Natural killer cell (primary cell): ENCODE measurements around the gene ZNF521. TPM values are rescaled to one million over a fixed set of nuclear protein-coding genes. Genes with fewer than 3 reads are reported as not detected.

Experiments
- ATAC-seq, 3 donors: fragments of 150-1000 bp in 2 of 3; fragments of 200-7000 bp in 1 of 3; cut with Tn5 transposase; 1 replicate in 1 of 3; 2 replicates in 2 of 3; pipeline ENCODE4 v1.10.0; 2021; ENCODE audit warnings: mild to moderate bottlenecking in 2 of 3, moderate library complexity in 2 of 3
- DNase-seq, 2 donors: peaks; one replicate each; pipeline versions ENCODE4 v3.0.0 to v3.0.0-alpha.2; 2013 to 2021; ENCODE audit warnings: mixed read lengths in 1 of 2
- H3K27ac ChIP-seq: one replicate; pipeline ENCODE4 v1.5.1; 2013; ENCODE audit warnings: mild to moderate bottlenecking, low read length
- H3K27me3 ChIP-seq: one replicate; pipeline ENCODE4 v1.6.1; 2013; ENCODE audit warnings: low read length; ENCODE audit not compliant: control insufficient read depth, insufficient read depth
- H3K36me3 ChIP-seq: one replicate; pipeline ENCODE4 v1.6.1; 2013; ENCODE audit warnings: low read length; ENCODE audit not compliant: control insufficient read depth, insufficient read depth
- H3K4me1 ChIP-seq: one replicate; pipeline ENCODE4 v1.6.1; 2013; ENCODE audit warnings: low read length; ENCODE audit not compliant: control insufficient read depth, insufficient read depth
- H3K4me3 ChIP-seq: one replicate; pipeline ENCODE4 v1.5.1; 2013; ENCODE audit warnings: low read length
- H3K9me3 ChIP-seq: one replicate; pipeline ENCODE4 v1.6.1; 2013; ENCODE audit warnings: low read length; ENCODE audit not compliant: control insufficient read depth, insufficient read depth
- H3K27ac Mint-ChIP-seq, 2 donors: one replicate each; pipeline ENCODE4 v1.8.0; 2022; ENCODE audit warnings: mild to moderate bottlenecking in 2 of 2, mixed read lengths in 2 of 2, moderate library complexity in 1 of 2
- H3K27me3 Mint-ChIP-seq, 2 donors: one replicate each; pipeline ENCODE4 v1.8.0; 2022; ENCODE audit warnings: low read depth in 2 of 2, mixed read lengths in 2 of 2
- H3K36me3 Mint-ChIP-seq: one replicate; pipeline ENCODE4 v1.8.0; 2022; ENCODE audit warnings: mixed read lengths
- H3K4me1 Mint-ChIP-seq, 2 donors: one replicate each; pipeline ENCODE4 v1.8.0; 2022; ENCODE audit warnings: mixed read lengths in 2 of 2
- H3K4me3 Mint-ChIP-seq: one replicate; pipeline ENCODE4 v1.8.0; 2022; ENCODE audit warnings: mild to moderate bottlenecking, moderate library complexity, mixed read lengths
- H3K9me3 Mint-ChIP-seq, 2 donors: one replicate each; pipeline ENCODE4 v1.8.0; 2022; ENCODE audit warnings: mixed read lengths in 2 of 2
- WGBS: methylation state at CpG from one replicate; pipeline ENCODE4 v1.1.7; 2013; ENCODE audit warnings: missing lambda C conversion rate; ENCODE audit not compliant: insufficient coverage; 5-methylcytosine and 5-hydroxymethylcytosine counted together
- intact Hi-C: fragments of 100-400 bp; cut with micrococcal nuclease; formaldehyde crosslinking; loops from one replicate; pipeline ENCODE4 v1.14.2; 2022
- total RNA-seq, 4 donors: library from RNA; stranded (reverse); fragments of 120-200 nt in 1 of 4; gene quantifications; one replicate each; pipeline versions ENCODE4 v1.2.3 to v1.2.4, GENCODE V29; 2013 to 2022
- TF ChIP-seq, protein P1 (sequence below): fragments of 200-600 bp; IDR thresholded peaks from one replicate; pipeline ENCODE4 v1.8.0; 2022; ENCODE audit warnings: antibody characterized with exemption

Gene ZNF521
- total RNA-seq, 3 donors from 2014 or later (not counting 1 experiment from before 2014, with no cell fraction given), result 0.19 to 3.5 (median 0.54) TPM

DNA sequence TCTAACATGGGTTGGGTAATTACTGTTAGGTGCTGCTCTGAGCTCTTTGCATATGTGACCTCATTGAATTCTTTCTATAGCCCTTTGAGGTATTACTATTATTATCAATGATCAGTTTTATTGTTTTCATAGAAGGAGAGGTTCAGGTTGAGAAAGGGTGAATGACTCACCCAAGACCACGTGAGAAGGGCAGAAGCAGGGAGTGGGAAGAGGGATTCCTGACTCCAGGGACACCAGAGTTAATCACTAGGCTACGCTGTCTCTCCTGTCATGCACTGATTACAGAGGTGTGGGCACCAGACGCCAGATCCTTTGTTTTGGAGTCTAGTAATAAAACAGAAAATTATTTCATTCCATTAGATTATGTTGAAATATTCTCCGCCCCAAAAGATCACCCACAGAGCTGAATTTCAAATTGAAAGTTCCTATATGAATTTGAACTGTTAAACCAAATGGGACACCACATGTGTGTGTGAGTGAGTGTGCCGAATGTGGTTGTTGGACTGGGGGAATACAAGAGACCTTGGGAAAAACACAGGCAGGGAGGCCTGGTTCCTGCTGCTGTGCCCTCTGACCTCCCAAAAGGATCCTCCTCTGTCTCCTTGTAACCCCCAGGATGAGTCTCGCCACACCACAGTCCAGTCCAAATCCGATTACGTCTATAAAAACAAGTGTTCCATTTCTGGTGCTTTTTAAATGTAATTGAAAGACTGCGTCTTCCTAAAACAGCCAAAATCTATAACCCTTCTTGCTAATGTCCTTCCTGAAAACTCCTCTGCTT lies 215.4 kb downstream of the ZNF521 start:
- Mint-ChIP-seq H3K36me3 (no peaks in the 10 kb centered on the region), H3K4me1 (peaks cover 0 to 4% of the 10 kb centered on the region in 2 donors), H3K27ac (no peak overlapping the region), H3K4me3 (no peak overlapping the region), H3K9me3 (no peaks in the 10 kb centered on the region), H3K27me3 (no peaks in the 10 kb centered on the region)
- Histone ChIP-seq H3K27me3 (no peaks in the 10 kb centered on the region), H3K9me3 (no peaks in the 10 kb centered on the region), H3K36me3 (no peaks in the 10 kb centered on the region), H3K4me1 (no peaks in the 10 kb centered on the region), H3K4me3 (no peak overlapping the region), H3K27ac (no peak overlapping the region)
- intact Hi-C loops, result no loop called here
- WGBS, result 90% methylated on average over 8 of the region's 9 CpGs
- ATAC-seq (no peak), DNase-seq (no peak)
- TF ChIP-seq, protein P1, sequence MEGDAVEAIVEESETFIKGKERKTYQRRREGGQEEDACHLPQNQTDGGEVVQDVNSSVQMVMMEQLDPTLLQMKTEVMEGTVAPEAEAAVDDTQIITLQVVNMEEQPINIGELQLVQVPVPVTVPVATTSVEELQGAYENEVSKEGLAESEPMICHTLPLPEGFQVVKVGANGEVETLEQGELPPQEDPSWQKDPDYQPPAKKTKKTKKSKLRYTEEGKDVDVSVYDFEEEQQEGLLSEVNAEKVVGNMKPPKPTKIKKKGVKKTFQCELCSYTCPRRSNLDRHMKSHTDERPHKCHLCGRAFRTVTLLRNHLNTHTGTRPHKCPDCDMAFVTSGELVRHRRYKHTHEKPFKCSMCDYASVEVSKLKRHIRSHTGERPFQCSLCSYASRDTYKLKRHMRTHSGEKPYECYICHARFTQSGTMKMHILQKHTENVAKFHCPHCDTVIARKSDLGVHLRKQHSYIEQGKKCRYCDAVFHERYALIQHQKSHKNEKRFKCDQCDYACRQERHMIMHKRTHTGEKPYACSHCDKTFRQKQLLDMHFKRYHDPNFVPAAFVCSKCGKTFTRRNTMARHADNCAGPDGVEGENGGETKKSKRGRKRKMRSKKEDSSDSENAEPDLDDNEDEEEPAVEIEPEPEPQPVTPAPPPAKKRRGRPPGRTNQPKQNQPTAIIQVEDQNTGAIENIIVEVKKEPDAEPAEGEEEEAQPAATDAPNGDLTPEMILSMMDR, result no peak

DNA sequence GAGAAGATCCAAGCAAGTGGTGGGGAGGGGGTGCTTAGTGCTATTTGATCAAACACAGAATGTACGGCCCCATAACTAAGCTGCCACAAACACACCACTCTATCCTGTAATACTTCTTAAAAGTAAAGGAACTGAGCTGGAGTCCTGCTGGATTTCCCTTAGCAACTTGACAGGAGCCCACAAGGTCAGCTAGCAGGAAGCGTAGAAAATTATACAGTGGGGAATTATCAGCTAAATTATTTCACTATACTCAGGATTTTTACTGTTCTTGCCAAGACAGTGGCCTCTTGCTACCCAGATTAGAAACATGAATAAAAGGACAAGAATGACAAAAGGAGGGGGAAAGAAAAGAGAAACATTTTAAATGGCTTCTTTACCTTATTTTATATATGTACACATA lies 217.1 kb downstream of the ZNF521 start:
- Histone ChIP-seq H3K9me3 (no peaks in the 10 kb centered on the region), H3K4me3 (no peak overlapping the region), H3K27ac (no peak overlapping the region), H3K27me3 (no peaks in the 10 kb centered on the region), H3K36me3 (no peaks in the 10 kb centered on the region), H3K4me1 (no peaks in the 10 kb centered on the region)
- H3K4me3 Mint-ChIP-seq, result no peak overlapping the region
- no peaks in the 10 kb centered on the region for H3K27me3 Mint-ChIP-seq
- no peaks in the 10 kb centered on the region for H3K36me3 Mint-ChIP-seq
- no peaks in the 10 kb centered on the region for H3K9me3 Mint-ChIP-seq
- no peaks in the 10 kb centered on the region for H3K4me1 Mint-ChIP-seq
- ATAC-seq, result no peak
- DNase-seq, result no peak
- WGBS, result no CpG with 5 or more reads among the region's 2 CpGs
- no peak overlapping the region for H3K27ac Mint-ChIP-seq
- TF ChIP-seq, protein P1, result no peak
- intact Hi-C loops, result no loop called here

DNA sequence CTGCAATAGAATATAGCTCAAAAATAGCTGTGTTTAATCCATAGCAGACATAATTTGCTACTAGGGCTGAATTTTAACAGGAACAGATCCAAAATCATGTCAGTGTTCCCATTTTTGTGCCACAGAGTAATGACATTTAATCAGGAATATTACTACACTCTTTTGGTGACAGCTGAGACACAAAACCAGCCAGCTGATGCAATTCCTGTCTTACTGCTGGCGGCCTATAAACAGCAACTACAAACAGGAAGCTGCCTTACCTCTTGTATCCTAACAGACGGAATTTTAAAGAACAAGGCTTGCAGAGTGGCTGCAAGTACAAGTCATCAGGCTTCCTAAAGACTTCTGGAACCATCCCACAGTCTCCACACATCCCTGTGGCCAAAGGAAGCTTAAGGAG lies 218.1 kb downstream of the ZNF521 start:
- Mint-ChIP-seq H3K36me3 (no peaks in the 10 kb centered on the region), H3K9me3 (no peaks in the 10 kb centered on the region), H3K4me3 (no peak overlapping the region), H3K27ac (no peak overlapping the region), H3K27me3 (peaks cover 0 to 3% of the 10 kb centered on the region in 2 donors), H3K4me1 (no peaks in the 10 kb centered on the region)
- DNase-seq (no peak), ATAC-seq (no peak)
- TF ChIP-seq, protein P1, result no peak
- WGBS, result 78% methylated on average over 2 of the region's 2 CpGs
- no peaks in the 10 kb centered on the region for H3K9me3 ChIP-seq
- no peaks in the 10 kb centered on the region for H3K27me3 ChIP-seq
- no peak overlapping the region for H3K27ac ChIP-seq
- no peak overlapping the region for H3K4me3 ChIP-seq
- H3K36me3 ChIP-seq, result no peaks in the 10 kb centered on the region
- intact Hi-C loops, result no loop called here
- no peaks in the 10 kb centered on the region for H3K4me1 ChIP-seq
